K562 (cell line): Measurements from ENCODE around the gene TRAIP. TPM values are rescaled to one million over a fixed set of nuclear protein-coding genes. Genes with fewer than 3 reads are reported as not detected.

ENCODE experiments used
- ATAC-seq: fragments of 200-7000 bp; cut with Tn5 transposase; 3 replicates; pipeline ENCODE4 v1.9.1; 2020; ENCODE audit warnings: moderate library complexity
- BruUV-seq: library from RNA; stranded (reverse); fragments of 400-500 nt; replicated peaks from 2 replicates; lab custom pipeline; 2021; lab: Mats Ljungman, UMichigan
- CTCF ChIA-PET: fragments of 300-600 bp; formaldehyde crosslinking; extraction: SDS; loops from one replicate; lab custom pipeline; 2021; ENCODE audit warnings: low intra/inter-chr PET ratio; lab: Yijun Ruan, JAX
- POLR2A ChIA-PET: fragments of 300-600, 350-650 bp; sonication (Branson Sonifier 250); formaldehyde crosslinking; extraction: SDS; loops from one replicate; lab custom pipeline; 2021; ENCODE audit warnings: antibody characterized with exemption, inconsistent platforms; lab: Yijun Ruan, JAX
- DNase-seq, 4 experiments: peaks; one replicate each; pipeline versions ENCODE4 v3.0.0 to v3.0.0-alpha.2; 2011 to 2018; ENCODE audit warnings: low spot score in 3 of 4, mixed read lengths in 3 of 4; ENCODE audit errors: extremely low read depth in 1 of 4
- FAIRE-seq: peaks from 2 replicates; lab custom pipeline; 2011; peaks lifted over from hg19 to GRCh38; lab: Jason Lieb, UNC
- H2AFZ ChIP-seq: 2 replicates; pipeline ENCODE4 v1.6.0; 2011; ENCODE audit warnings: low read depth, low read length, control low read depth, inconsistent platforms
- H3K27ac ChIP-seq: fragments of 200-600 bp; 3 replicates; pipeline ENCODE4 v1.8.0; 2011; ENCODE audit warnings: low read depth, mild to moderate bottlenecking, control low read depth, inconsistent platforms, low read length, moderate library complexity, mixed read lengths; ENCODE audit errors: extremely low read depth
- H3K27me3 ChIP-seq, 2 experiments: fragments of 300-600 bp in 1 of 2; 2 replicates in 1 of 2; 3 replicates in 1 of 2; pipeline versions ENCODE4 v1.6.0 to v1.8.0; 2011; ENCODE audit warnings: inconsistent platforms in 2 of 2, low read length in 2 of 2, mild to moderate bottlenecking in 1 of 2, mixed read lengths in 1 of 2, moderate library complexity in 1 of 2; ENCODE audit not compliant: control insufficient read depth in 2 of 2, insufficient read depth in 2 of 2
- H3K36me3 ChIP-seq: fragments of 300-600 bp; 3 replicates; pipeline ENCODE4 v1.8.0; 2011; ENCODE audit warnings: mild to moderate bottlenecking, low read length, inconsistent platforms; ENCODE audit not compliant: control insufficient read depth, insufficient read depth
- H3K4me1 ChIP-seq, 2 experiments: fragments of 200-600 bp in 1 of 2; replicated peaks in 1 of 2; 2 replicates in 1 of 2; 3 replicates in 1 of 2; pipeline versions ENCODE4 v1.5.1 to v1.8.0; 2011; ENCODE audit warnings: inconsistent platforms in 2 of 2, low read length in 2 of 2, mild to moderate bottlenecking in 1 of 2, mixed read lengths in 1 of 2, moderate library complexity in 1 of 2; ENCODE audit not compliant: control insufficient read depth in 2 of 2, insufficient read depth in 2 of 2
- H3K4me2 ChIP-seq: 2 replicates; pipeline ENCODE4 v1.6.1; 2011; ENCODE audit warnings: low read length, control low read depth, inconsistent platforms, mixed read lengths; ENCODE audit not compliant: insufficient read depth
- H3K4me3 ChIP-seq: fragments of 200-600 bp; sonication (generic), shearing (Covaris generic); 2 replicates; pipeline ENCODE4 v1.5.1; 2016; ENCODE audit warnings: control low read depth, inconsistent platforms
- H3K79me2 ChIP-seq: fragments of 200-600 bp; 3 replicates; pipeline ENCODE4 v1.8.0; 2011; ENCODE audit warnings: low read length, inconsistent platforms; ENCODE audit not compliant: control insufficient read depth, insufficient read depth
- H3K9ac ChIP-seq, 2 experiments: 2 replicates each; pipeline versions ENCODE4 v1.6.0 to v1.6.1; 2011; ENCODE audit warnings: low read depth in 2 of 2, low read length in 2 of 2, control low read depth in 1 of 2, inconsistent platforms in 1 of 2, mild to moderate bottlenecking in 1 of 2, mixed read lengths in 1 of 2; ENCODE audit not compliant: insufficient read depth in 1 of 2
- H3K9me1 ChIP-seq: one replicate; pipeline ENCODE4 v1.6.0; 2011; ENCODE audit warnings: inconsistent platforms, mild to moderate bottlenecking, low read length, moderate library complexity; ENCODE audit not compliant: control insufficient read depth, insufficient read depth
- H3K9me3 ChIP-seq: replicated peaks from 2 replicates; pipeline ENCODE4 v1.5.1; 2011; ENCODE audit warnings: low read depth, low read length, inconsistent platforms; ENCODE audit not compliant: control insufficient read depth, insufficient read depth
- H4K20me1 ChIP-seq: replicated peaks from 2 replicates; pipeline ENCODE4 v1.6.1; 2011; ENCODE audit warnings: low read length, inconsistent platforms, mixed read lengths; ENCODE audit not compliant: control insufficient read depth, insufficient read depth
- ATF1 ChIP-seq, 2 experiments: fragments of 450-650 bp in 1 of 2; IDR thresholded peaks; 2 replicates each; pipeline ENCODE4 v1.6.1; 2016; ENCODE audit warnings: missing compliant biosample characterization in 1 of 2, missing genetic modification characterization in 1 of 2
- BRD9 ChIP-seq: fragments of 450-650 bp; IDR thresholded peaks from 2 replicates; pipeline ENCODE4 v1.6.1; 2018; ENCODE audit warnings: low read depth; ENCODE audit not compliant: partially characterized antibody
- CREBBP ChIP-seq: IDR thresholded peaks from one replicate; pipeline ENCODE4 v1.6.1; 2012; ENCODE audit warnings: low read depth, mild to moderate bottlenecking, control low read depth, inconsistent platforms, low read length
- EGR1 ChIP-seq: fragments of 450-650 bp; conservative IDR thresholded peaks from 2 replicates; pipeline ENCODE4 v1.6.1; 2017; ENCODE audit warnings: mild to moderate bottlenecking
- HNRNPK ChIP-seq: fragments of 200-400 bp; formaldehyde crosslinking; IDR thresholded peaks from one replicate; pipeline ENCODE4 v1.6.1; 2018; ENCODE audit warnings: mild to moderate bottlenecking, low read depth, low read length; ENCODE audit not compliant: poor library complexity, severe bottlenecking
- KDM1A ChIP-seq, 2 experiments: fragments of 450-650 bp; IDR thresholded peaks; 2 replicates each; pipeline ENCODE4 v1.6.1; 2016; ENCODE audit warnings: mild to moderate bottlenecking in 2 of 2
- PHF21A ChIP-seq: fragments of 450-650 bp; IDR thresholded peaks from 2 replicates; pipeline ENCODE4 v1.6.1; 2017; ENCODE audit warnings: low read depth, borderline replicate concordance
- PRDM10 ChIP-seq: fragments of 450-650 bp; IDR thresholded peaks from 2 replicates; pipeline ENCODE4 v1.6.1; 2018; ENCODE audit not compliant: partially characterized antibody
- STAT6 ChIP-seq: sonication (generic); formaldehyde crosslinking; IDR thresholded peaks from 2 replicates; pipeline ENCODE4 v1.8.1; 2023; ENCODE audit warnings: mild to moderate bottlenecking, missing genetic modification reagents
- YBX1 ChIP-seq: fragments of 450-650 bp; IDR thresholded peaks from 2 replicates; pipeline ENCODE4 v1.7.1; 2016; ENCODE audit warnings: mild to moderate bottlenecking
- ZBTB1 ChIP-seq: sonication (generic); formaldehyde crosslinking; IDR thresholded peaks from 2 replicates; pipeline ENCODE4 v1.8.1; 2023; ENCODE audit warnings: missing genetic modification reagents, low read depth, mild to moderate bottlenecking, borderline replicate concordance
- ZBTB33 ChIP-seq: sonication (generic); formaldehyde crosslinking; IDR thresholded peaks from 2 replicates; pipeline ENCODE4 v1.8.1; 2023; ENCODE audit warnings: mild to moderate bottlenecking, missing genetic modification reagents
- ZFPM2 ChIP-seq: fragments of 250-450 bp; sonication (Bioruptor Pico); IDR thresholded peaks from 2 replicates; pipeline ENCODE4 v1.5.1; 2022; ENCODE audit warnings: mild to moderate bottlenecking
- ZKSCAN3 ChIP-seq: fragments of 250-450 bp; sonication (Bioruptor Pico); IDR thresholded peaks from 2 replicates; pipeline ENCODE4 v1.4.0; 2020
- ZNF133 ChIP-seq: fragments of 250-450 bp; sonication (Bioruptor Pico); IDR thresholded peaks from 2 replicates; pipeline ENCODE4 v1.4.0; 2020; ENCODE audit warnings: mild to moderate bottlenecking
- WGBS: fragments of 100-300 bp; shearing (Covaris generic); methylation state at CpG from one replicate; pipeline ENCODE4 v1.1.6; 2016; ENCODE audit warnings: low coverage, mixed read lengths; ENCODE audit not compliant: insufficient coverage; ENCODE audit errors: missing lambda C conversion rate; 5-methylcytosine and 5-hydroxymethylcytosine counted together
- in situ Hi-C: fragments of 300-500 bp; cut with MboI; formaldehyde crosslinking; loops from 4 replicates; pipeline ENCODE4 v1.15.0; 2018; ENCODE audit warnings: inconsistent platforms, mixed read lengths
- intact Hi-C: fragments of 100-400 bp; cut with micrococcal nuclease; formaldehyde crosslinking; loops from 2 replicates; pipeline ENCODE4 v1.14.2; 2022
- polyA plus RNA-seq, 8 experiments: library from polyadenylated mRNA; depleted of rRNA in 4 of 8; stranded (reverse) in 5 of 8; unstranded in 3 of 8; fragments of >200 nt; fragmentation: Nextera tagmentation in 2 of 8; fragmentation: Illumina TruSeq in 1 of 8; extraction: Ambion mirVana in 2 of 8; extraction: Trizol in 1 of 8; gene quantifications; 2 replicates each; pipeline versions ENCODE4 v1.2.1 to v1.2.3, GENCODE V29; 2011 to 2014; ENCODE audit warnings: inconsistent platforms in 1 of 8, missing spikeins in 1 of 8
- total RNA-seq, 7 experiments: library from RNA; depleted of rRNA in 6 of 7; stranded (reverse); fragments of >200 nt in 6 of 7; fragmentation: Illumina TruSeq in 2 of 7; extraction: Trizol in 2 of 7; gene quantifications; 2 replicates each; pipeline versions ENCODE4 v1.2.1 to v1.2.3, GENCODE V29; 2011 to 2021; ENCODE audit warnings: low replicate concordance in 1 of 7

The TRAIP gene
- total and polyA plus RNA-seq, 9 of the 15 experiments (the other 6 are each of a cell fraction or from before 2014, with no cell fraction given) = 14.3 to 38.6 (median 21.2) TPM

GRCh38 chr3:49801160-49801559 lies 55.2 kb downstream of the TRAIP start:
- ChIA-PET POLR2A (interaction anchor here (0.7 kb wide), 1 partner anchor 389 kb away, joined by 3 read pairs; the partner anchor contains the start of gene TCTA), CTCF (interaction anchor here (2.0 kb wide), 1 partner anchor 38 kb away, joined by 9 read pairs; no protein-coding TSS in a partner anchor)
- Histone ChIP-seq H3K4me2 (no peak overlapping the region), H3K9me1 (peaks cover 4% of the 10 kb centered on the region), H3K27ac (no peak overlapping the region), H4K20me1 (no peaks in the 10 kb centered on the region), H3K27me3 (no peaks in the 10 kb centered on the region), H3K79me2 (peaks cover 23% of the 10 kb centered on the region), H3K36me3 (peaks cover 9% of the 10 kb centered on the region; the same call in 2 of the 3 replicates), H3K4me3 (no peak overlapping the region), H3K9me3 (no peaks in the 10 kb centered on the region), H2AFZ (peak overlapping the region; percentile 88), H3K9ac (no peak overlapping the region), H3K4me1 (peaks cover 27 to 44% of the 10 kb centered on the region in 2 experiments; a peak in 4 of 5 replicates)
- FAIRE-seq (no peak), DNase-seq (no peak), ATAC-seq (no peak)
- BruUV-seq = no TSS peak
- WGBS = 53% methylated on average over 2 of the region's 2 CpGs
- in situ Hi-C loops = no loop called here
- intact Hi-C loops = no loop called here
- TF ChIP-seq HNRNPK (no peak), ZFPM2 (no peak), KDM1A (IDR thresholded peaks at IDR 0.05) (peak; percentile 26 to 67; a peak in 3 of 4 replicates), ZBTB33 (CRISPR knock-in tag) (no peak), PHF21A (peak; percentile 95), CREBBP (no peak), ZNF133 (CRISPR knock-in tag) (no peak), ATF1 (CRISPR knock-in tag; IDR thresholded peaks at IDR 0.05) (no peak), ATF1 (tag; IDR thresholded peaks at IDR 0.05) (no peak), ZBTB1 (CRISPR knock-in tag) (no peak), BRD9 (no peak), ZKSCAN3 (CRISPR knock-in tag) (no peak), EGR1 (no peak), STAT6 (CRISPR knock-in tag) (no peak), YBX1 (no peak), PRDM10 (peak; percentile 33)
